Measurements from ENCODE around the gene S1PR3.

Gene S1PR3

DNA sequence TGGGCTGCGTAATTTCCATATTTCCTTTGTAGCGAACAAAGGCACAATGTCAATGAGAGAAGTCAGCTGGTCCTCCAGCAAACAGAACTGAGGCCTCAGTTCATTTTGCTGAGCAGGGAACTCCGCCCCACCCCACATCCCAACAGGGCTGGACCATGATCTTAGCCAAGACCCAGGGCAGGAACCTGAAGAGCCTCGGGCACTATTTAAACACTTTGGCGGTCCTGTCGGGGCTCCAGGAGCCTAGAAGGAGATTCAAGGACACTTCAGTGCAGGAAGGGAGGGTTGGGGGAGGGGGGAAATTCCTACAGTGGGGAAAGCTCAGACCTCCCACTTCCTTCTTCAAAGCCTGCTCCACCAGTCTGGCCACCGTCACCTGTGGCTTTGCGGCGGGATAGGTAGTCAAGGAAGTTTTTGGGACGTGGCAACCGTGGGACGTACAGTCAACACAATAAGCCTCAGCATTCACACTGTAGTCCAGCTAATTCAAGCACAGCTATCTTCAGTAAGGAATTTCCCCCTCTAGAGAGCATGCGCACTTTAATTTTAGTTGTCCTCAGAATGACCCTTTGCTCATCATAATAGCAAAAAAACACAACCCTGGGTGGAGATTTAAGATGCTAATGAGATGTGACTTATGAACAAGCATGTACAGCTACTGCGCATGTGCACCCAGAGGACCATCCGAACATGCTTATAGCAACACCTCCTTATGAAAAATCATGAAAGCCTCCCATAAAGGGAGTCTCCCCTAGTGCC, 30.9 kb downstream of the S1PR3 start:
- Mint-ChIP-seq H3K27me3 (peaks cover 21% of the 10 kb centered on the region), H3K36me3 (ENCODE audit: low read depth) (no peaks in the 10 kb centered on the region), H3K9me3 (no peaks in the 10 kb centered on the region), H3K27ac (no peak overlapping the region), H3K4me3 (no peak overlapping the region), H3K4me1 (ENCODE audit: low read depth) (no peaks in the 10 kb centered on the region)

DNA sequence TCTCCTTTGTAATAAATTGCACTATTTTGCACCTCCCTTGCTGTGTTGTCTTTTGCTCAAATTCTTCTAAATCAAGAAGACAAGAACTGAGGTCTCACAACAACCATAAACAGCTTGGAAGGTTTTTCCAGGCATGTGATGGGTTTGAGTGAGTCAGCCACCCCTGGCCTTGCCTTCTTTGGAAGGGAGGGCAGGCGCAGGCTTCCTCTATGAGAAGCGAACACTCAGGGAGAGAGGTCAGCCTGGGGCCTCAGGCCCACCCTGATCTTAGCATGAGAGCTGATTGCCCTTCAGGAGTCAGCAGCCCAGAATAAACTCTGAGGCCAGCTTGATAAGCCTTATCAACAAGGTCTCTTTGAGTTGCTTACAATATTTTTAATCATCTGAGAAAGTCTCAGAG, 31.6 kb downstream of the S1PR3 start:
- Mint-ChIP-seq H3K9me3 (peaks cover under 1% of the 10 kb centered on the region), H3K4me1 (ENCODE audit: low read depth) (no peaks in the 10 kb centered on the region), H3K27ac (no peak overlapping the region), H3K4me3 (no peak overlapping the region), H3K27me3 (peaks cover 20% of the 10 kb centered on the region), H3K36me3 (ENCODE audit: low read depth) (no peaks in the 10 kb centered on the region)

DNA sequence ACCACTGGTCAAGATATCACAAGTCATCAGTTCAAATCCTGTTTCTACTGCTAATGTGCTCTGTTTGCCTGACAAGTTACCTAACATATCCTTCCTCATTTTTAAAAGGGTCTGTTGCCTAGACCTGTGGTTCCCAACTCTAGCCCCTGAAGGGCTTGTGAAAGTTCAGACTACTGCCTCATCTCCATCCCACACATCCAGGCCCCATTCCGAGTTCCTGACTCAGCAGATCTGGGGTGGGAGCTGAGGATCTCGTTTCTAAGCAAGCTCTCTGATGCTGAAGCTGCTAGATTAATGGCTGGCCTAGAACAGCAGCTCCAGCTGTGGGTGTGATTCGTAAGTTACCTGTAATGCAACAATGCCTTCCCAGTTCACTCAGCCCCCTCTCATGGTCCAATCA, 32.5 kb downstream of the S1PR3 start:
- no peak overlapping the region for H3K4me3 Mint-ChIP-seq
- H3K27me3 Mint-ChIP-seq = peaks cover 22% of the 10 kb centered on the region
- no peak overlapping the region for H3K27ac Mint-ChIP-seq
- no peaks in the 10 kb centered on the region for H3K36me3 Mint-ChIP-seq (ENCODE audit: low read depth)
- peaks cover 4% of the 10 kb centered on the region for H3K9me3 Mint-ChIP-seq
- H3K4me1 Mint-ChIP-seq (ENCODE audit: low read depth) = no peaks in the 10 kb centered on the region

DNA sequence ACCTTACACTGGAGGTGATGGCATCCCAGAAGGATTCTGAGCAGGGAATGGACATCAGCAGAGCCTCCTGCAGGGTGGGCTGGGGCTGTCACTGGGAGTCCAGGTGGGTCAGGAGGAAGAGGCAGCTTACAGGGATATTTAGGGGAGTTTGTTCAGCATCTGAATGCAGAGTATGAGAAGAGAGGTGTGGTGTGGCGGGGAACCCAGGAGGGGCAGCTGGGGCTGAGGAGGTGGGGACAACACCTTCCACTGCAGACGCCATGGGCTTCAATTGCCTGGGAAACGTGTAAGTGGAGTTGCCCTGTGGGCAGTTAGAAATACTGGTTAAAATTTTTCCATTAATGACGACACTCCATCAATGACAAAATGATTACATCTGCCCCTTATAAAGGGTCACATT, 33.5 kb downstream of the S1PR3 start:
- peaks cover 26% of the 10 kb centered on the region for H3K27me3 Mint-ChIP-seq
- no peak overlapping the region for H3K4me3 Mint-ChIP-seq
- H3K27ac Mint-ChIP-seq = no peak overlapping the region
- H3K36me3 Mint-ChIP-seq (ENCODE audit: low read depth) = no peaks in the 10 kb centered on the region
- H3K9me3 Mint-ChIP-seq = peaks cover 9% of the 10 kb centered on the region
- H3K4me1 Mint-ChIP-seq (ENCODE audit: low read depth) = no peaks in the 10 kb centered on the region

DNA sequence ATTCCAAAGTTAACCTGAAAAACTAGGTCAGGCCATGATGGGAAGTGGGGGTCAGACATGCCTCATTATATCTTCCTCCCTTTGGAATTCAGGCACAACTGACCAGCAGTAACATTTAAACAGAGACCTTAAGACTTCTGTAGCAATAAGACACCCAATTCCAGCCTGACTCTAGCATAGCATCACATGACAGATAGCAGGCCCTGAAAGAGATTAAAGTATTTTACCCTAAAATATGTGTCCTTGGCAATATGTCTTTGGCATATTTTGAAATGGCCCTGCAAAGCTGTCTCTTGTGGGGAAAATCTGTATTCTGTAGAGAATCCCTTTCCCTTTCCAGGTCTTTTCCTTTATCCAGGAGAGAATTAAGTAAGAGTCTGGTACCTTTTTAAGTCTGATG, 34.3 kb downstream of the S1PR3 start:
- Mint-ChIP-seq H3K27ac (no peak overlapping the region), H3K4me1 (ENCODE audit: low read depth) (no peaks in the 10 kb centered on the region), H3K9me3 (peaks cover 9% of the 10 kb centered on the region), H3K27me3 (peaks cover 23% of the 10 kb centered on the region), H3K36me3 (ENCODE audit: low read depth) (no peaks in the 10 kb centered on the region), H3K4me3 (no peak overlapping the region)

DNA sequence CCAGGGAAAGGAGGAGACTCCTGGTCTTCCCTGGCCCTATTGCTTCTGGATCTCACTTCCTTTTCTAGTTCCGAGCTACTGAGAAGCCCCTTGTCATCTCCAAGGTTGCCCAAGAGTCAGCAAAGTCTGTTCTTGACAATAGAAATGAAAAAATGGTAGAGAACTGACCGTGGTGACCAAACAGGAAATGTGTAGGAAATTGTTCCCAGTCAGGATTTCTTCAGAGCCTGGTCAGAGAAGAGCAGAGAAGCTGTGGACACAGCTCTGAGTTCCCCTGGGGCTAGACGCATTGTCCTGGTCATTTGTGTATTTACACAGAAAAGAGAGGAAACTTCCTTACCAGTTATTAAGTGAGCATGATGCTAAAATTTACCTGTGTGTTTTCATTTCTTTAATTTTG, 35.6 kb downstream of the S1PR3 start:
- Mint-ChIP-seq H3K4me1 (ENCODE audit: low read depth) (no peaks in the 10 kb centered on the region), H3K9me3 (peaks cover 9% of the 10 kb centered on the region), H3K27me3 (peaks cover 32% of the 10 kb centered on the region), H3K4me3 (no peak overlapping the region), H3K27ac (no peak overlapping the region), H3K36me3 (ENCODE audit: low read depth) (no peaks in the 10 kb centered on the region)

DNA sequence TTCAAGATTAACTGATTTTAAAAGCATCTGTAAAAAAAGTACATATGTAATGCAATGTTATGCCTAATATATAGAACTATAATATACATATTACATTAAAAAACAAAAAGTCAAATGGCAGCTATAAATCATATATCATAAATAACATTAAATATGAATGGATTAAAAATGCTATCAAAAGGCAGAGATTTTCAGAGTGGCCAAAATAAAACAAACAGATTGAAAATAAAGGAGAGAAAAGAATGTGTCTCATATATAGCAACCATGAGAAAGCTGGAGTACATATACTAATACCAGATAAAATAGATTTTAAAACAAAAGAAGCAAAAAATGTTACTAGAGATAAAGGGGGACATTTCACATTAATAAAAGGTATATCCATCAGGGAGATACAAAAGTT, 38.5 kb downstream of the S1PR3 start:
- Mint-ChIP-seq H3K4me1 (ENCODE audit: low read depth) (no peaks in the 10 kb centered on the region), H3K27ac (no peak overlapping the region), H3K4me3 (no peak overlapping the region), H3K36me3 (ENCODE audit: low read depth) (no peaks in the 10 kb centered on the region), H3K9me3 (peaks cover 9% of the 10 kb centered on the region), H3K27me3 (peaks cover 47% of the 10 kb centered on the region)

DNA sequence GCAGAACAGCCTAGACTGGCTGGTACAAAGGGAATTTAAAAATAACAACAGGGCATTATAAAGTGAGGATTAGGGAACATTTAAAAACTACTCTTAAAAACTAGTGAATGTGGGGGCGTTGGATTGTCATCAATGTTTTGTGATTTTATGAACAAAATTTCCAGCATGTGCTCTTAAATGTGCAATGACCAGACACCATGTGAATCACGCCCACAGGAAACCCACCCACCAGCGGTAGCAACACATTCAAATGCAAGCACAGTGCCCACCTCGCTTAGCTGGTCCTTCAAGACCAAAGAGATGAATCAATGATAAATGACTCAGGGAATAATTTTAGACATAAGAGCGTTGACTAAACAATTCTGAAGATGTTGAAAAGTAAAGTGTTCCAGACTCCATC, 40.9 kb downstream of the S1PR3 start:
- Mint-ChIP-seq H3K27ac (no peak overlapping the region), H3K4me3 (no peak overlapping the region), H3K36me3 (ENCODE audit: low read depth) (no peaks in the 10 kb centered on the region), H3K4me1 (ENCODE audit: low read depth) (no peaks in the 10 kb centered on the region), H3K9me3 (peaks cover 9% of the 10 kb centered on the region), H3K27me3 (peaks cover 47% of the 10 kb centered on the region)

DNA sequence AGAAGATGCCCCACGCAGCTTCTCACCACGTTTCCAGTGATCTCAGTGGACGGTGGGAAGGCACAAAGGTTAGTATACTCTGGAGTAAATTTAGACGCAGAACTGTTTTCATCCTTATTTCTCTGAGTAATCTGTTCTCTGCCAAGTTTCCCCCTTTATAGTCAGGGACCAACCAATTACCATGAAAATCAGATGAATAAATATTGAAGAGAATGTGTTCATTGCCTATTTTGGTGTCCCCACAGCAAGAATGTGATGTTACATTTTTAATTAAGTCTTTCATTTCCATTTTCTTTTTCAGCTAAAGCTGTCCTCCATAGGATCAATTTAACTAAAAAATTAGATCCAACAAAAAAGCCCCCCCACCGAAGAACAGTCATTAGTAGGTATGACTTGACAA, 41.4 kb downstream of the S1PR3 start:
- no peaks in the 10 kb centered on the region for H3K36me3 Mint-ChIP-seq (ENCODE audit: low read depth)
- no peak overlapping the region for H3K27ac Mint-ChIP-seq
- H3K27me3 Mint-ChIP-seq = peaks cover 43% of the 10 kb centered on the region
- no peaks in the 10 kb centered on the region for H3K4me1 Mint-ChIP-seq (ENCODE audit: low read depth)
- no peak overlapping the region for H3K4me3 Mint-ChIP-seq
- H3K9me3 Mint-ChIP-seq = peaks cover 9% of the 10 kb centered on the region

DNA sequence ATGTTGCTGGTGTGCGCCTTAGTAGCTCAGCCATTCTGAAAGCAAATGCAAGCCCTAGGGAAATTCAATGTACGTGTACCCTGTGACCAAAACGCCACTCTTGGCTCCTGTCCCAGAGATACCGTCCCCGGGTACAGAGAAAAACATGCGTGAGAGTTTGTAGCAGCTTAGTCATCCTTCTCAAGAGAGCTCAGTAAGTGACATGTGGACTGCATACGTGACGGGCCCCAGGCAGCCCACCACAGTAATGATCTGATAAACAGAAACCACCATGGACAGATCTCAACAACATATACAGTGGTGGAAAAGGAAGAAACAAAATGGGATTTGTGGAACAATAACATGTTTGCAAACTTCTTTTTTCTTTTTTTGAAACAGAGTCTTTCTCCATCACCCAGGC, 45.1 kb downstream of the S1PR3 start:
- H3K27ac Mint-ChIP-seq = no peak overlapping the region
- H3K9me3 Mint-ChIP-seq = no peaks in the 10 kb centered on the region
- no peaks in the 10 kb centered on the region for H3K36me3 Mint-ChIP-seq (ENCODE audit: low read depth)
- H3K27me3 Mint-ChIP-seq = peaks cover 27% of the 10 kb centered on the region
- no peak overlapping the region for H3K4me3 Mint-ChIP-seq
- H3K4me1 Mint-ChIP-seq (ENCODE audit: low read depth) = no peaks in the 10 kb centered on the region

DNA sequence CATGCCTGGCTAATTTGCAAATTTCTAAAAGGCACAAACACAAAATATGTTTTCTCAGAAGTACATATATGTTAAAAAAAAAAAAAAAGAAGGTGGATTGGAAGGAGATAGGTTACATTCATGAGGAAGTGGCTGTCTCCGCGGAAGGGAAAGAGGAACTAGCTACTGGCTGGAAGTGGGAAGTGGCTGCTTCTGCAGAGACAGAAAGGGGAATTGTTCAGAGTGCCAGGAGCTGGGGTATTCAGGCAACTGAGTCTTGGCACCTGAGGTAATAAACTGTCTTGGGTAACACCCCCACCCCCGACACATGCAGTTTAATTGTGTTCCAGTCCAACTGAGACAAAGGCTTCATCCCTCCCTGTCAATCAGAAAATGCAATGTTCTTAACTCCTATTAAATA, 45.6 kb downstream of the S1PR3 start:
- no peaks in the 10 kb centered on the region for H3K9me3 Mint-ChIP-seq
- H3K4me1 Mint-ChIP-seq (ENCODE audit: low read depth) = no peaks in the 10 kb centered on the region
- no peaks in the 10 kb centered on the region for H3K36me3 Mint-ChIP-seq (ENCODE audit: low read depth)
- peaks cover 22% of the 10 kb centered on the region for H3K27me3 Mint-ChIP-seq
- H3K27ac Mint-ChIP-seq = no peak overlapping the region
- no peak overlapping the region for H3K4me3 Mint-ChIP-seq

DNA sequence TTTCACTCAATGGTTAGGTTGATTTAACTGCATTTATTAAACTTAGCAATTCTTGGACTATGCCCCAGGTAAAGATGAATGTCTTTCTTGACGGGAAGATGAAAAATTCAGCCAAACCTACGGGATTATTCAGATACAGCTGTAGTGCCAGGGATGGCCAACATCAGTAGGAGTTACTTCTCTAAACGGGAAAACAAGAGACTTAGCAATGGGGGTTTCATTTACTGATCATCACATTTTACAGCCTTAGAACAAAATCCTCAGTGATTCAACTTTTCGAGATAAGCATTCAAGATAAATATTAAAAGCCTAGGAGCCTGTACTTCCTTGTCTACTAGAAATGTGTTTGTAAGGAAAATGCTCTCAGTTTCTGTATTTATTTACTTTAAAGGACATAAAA, 46.1 kb downstream of the S1PR3 start:
- Mint-ChIP-seq H3K9me3 (no peaks in the 10 kb centered on the region), H3K27ac (no peak overlapping the region), H3K36me3 (ENCODE audit: low read depth) (no peaks in the 10 kb centered on the region), H3K4me3 (no peak overlapping the region), H3K27me3 (peaks cover 18% of the 10 kb centered on the region), H3K4me1 (ENCODE audit: low read depth) (no peaks in the 10 kb centered on the region)

DNA sequence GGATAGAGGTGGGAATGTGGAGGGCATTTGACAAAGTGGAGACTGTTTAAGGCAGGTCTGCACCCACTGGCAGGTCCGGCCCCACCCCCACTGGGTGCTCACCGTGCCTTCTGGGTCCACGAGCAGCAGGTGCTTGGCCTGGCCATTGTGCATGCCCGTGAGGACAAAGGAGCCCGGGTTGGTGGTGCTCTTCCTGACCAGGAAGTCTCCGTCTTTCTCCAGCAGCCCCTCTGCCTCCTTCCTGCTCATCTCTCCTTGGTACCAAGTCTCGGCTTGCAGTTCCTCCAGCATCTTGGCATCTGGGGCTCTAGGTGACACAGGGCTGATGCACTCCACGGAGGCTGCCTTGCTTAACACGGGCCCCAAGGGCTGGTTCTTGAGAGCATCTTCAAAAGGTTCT, 46.6 kb downstream of the S1PR3 start:
- H3K4me1 Mint-ChIP-seq (ENCODE audit: low read depth) = no peaks in the 10 kb centered on the region
- no peak overlapping the region for H3K27ac Mint-ChIP-seq
- no peak overlapping the region for H3K4me3 Mint-ChIP-seq
- H3K36me3 Mint-ChIP-seq (ENCODE audit: low read depth) = no peaks in the 10 kb centered on the region
- H3K9me3 Mint-ChIP-seq = no peaks in the 10 kb centered on the region
- peaks cover 18% of the 10 kb centered on the region for H3K27me3 Mint-ChIP-seq

DNA sequence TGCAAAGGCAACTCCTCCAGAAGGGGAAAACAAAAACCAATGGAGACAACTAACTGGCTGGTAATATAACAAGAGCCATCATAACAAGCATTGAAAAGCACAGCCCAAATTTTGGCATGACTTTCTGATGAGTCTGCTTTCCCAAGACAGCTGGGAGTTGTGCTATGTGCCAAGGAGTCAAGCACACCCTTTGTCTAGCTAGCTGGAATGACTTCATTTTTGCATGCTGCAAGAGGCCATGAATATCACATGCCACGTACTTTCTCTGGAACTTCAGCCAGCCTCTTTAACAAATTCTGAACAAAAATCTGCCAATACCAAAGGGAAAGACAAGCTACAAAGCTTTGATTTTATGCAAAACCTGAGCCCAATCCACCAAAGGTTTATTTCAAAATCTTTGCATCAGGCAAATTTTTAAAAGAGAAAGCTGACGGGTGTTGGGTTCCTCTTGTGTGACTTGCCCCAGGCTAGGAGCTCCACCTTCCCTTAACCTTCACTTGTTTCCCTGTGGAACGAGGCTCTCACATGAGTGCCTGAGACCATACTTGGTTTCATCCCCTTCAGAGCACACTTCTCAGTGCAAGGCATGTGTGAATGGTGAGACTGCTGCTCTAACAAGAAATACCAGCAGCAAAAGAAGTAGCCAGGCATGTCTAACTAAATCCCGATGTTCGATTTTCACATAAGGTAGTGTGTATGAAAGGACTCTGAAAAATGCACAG, 47.3 kb downstream of the S1PR3 start:
- no peak overlapping the region for H3K4me3 Mint-ChIP-seq
- no peak overlapping the region for H3K27ac Mint-ChIP-seq
- H3K4me1 Mint-ChIP-seq (ENCODE audit: low read depth) = no peaks in the 10 kb centered on the region
- H3K27me3 Mint-ChIP-seq = peaks cover 16% of the 10 kb centered on the region
- no peaks in the 10 kb centered on the region for H3K9me3 Mint-ChIP-seq
- no peaks in the 10 kb centered on the region for H3K36me3 Mint-ChIP-seq (ENCODE audit: low read depth)

DNA sequence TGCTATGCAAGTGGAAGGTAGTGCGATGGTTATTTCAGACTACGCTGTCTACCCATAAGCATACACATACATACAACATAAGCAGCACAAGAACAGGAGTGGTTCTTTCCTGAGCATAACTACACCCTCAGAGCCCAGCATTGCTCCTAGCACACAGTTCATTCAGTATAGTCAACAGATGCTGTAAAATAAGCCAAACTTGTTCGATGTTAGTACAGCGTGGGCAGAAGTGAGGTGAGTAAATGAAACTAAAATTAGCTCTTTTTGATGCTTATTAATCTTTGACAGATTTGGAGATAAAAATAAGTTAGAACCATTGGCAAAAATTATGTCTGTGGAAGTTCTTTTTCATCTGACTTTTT, 47.8 kb downstream of the S1PR3 start:
- H3K9me3 Mint-ChIP-seq = no peaks in the 10 kb centered on the region
- no peak overlapping the region for H3K27ac Mint-ChIP-seq
- no peaks in the 10 kb centered on the region for H3K36me3 Mint-ChIP-seq (ENCODE audit: low read depth)
- H3K4me3 Mint-ChIP-seq = no peak overlapping the region
- no peaks in the 10 kb centered on the region for H3K4me1 Mint-ChIP-seq (ENCODE audit: low read depth)
- peaks cover 12% of the 10 kb centered on the region for H3K27me3 Mint-ChIP-seq

DNA sequence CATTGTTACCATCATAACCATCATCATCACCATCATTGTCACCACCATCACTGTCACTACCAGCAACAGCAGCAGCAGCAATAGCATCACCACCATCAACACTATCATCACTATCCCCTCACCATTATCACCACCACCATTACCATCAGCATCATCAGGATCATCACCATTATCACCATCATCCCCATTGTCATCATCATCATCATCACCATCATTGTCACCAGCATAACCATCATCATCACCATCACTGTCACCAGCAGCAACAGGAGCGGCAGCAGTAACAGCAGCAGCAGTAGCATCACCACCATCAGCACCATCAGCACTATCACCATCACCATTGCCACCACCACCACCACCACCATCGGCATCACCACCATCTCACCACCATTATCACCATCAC, 48.4 kb downstream of the S1PR3 start:
- H3K4me1 Mint-ChIP-seq (ENCODE audit: low read depth) = no peaks in the 10 kb centered on the region
- no peak overlapping the region for H3K4me3 Mint-ChIP-seq
- no peaks in the 10 kb centered on the region for H3K36me3 Mint-ChIP-seq (ENCODE audit: low read depth)
- H3K9me3 Mint-ChIP-seq = no peaks in the 10 kb centered on the region
- H3K27me3 Mint-ChIP-seq = peaks cover 7% of the 10 kb centered on the region
- no peak overlapping the region for H3K27ac Mint-ChIP-seq
